ENCODE results near the gene DLEC1. TPM values are rescaled to one million over a fixed set of nuclear protein-coding genes. Genes with fewer than 3 reads are reported as not detected.
"Not testable (repeated sequence)": the region's sequence is repeated elsewhere in the genome, so short reads cannot be mapped to it uniquely, and the experiment has no call there.

The DLEC1 gene
- total RNA-seq, 4 donors from 2014 or later = 0.18 to 2.2 (median 0.75) TPM

GRCh38 chr3:38029400-38030125 lies 9.4 kb upstream of the DLEC1 start, which contains the start of gene PLCD1:
Gene PLCD1, minus strand, starts transcription at chr3:38029642. Its CDS starts 103 bp downstream, at chr3:38029539.
- TF ChIP-seq CTCF (IDR thresholded peaks at IDR 0.05) (no peak), POLR2A (IDR thresholded peaks at IDR 0.05) (no peak)
- Histone ChIP-seq H3K9me3 (no peaks in the 10 kb centered on the region), H3K4me1 (peaks cover 3 to 24% (median 13%) of the 10 kb centered on the region in 4 donors), H3K27ac (peak within 1 kb of the TSS; percentile 60 to 75 (median 64)), H3K4me3 (peak within 1 kb of the TSS; percentile 46 to 66 (median 52)), H3K27me3 (no peaks in the 10 kb centered on the region), H3K36me3 (no peaks in the 10 kb centered on the region)
- DNase-seq = peak; percentile 29 to 77 (median 67)

- no peaks in the 10 kb centered on the region for H3K36me3 ChIP-seq
- peak in 1 of 3 donors; percentile 43 for DNase-seq
- TF ChIP-seq CTCF (IDR thresholded peaks at IDR 0.05) (no peak), POLR2A (IDR thresholded peaks at IDR 0.05) (no peak)
- H3K27me3 ChIP-seq = no peaks in the 10 kb centered on the region
- H3K27ac ChIP-seq = peak overlapping the region; percentile 60 to 75 (median 64)
- H3K4me1 ChIP-seq = peaks cover 3 to 22% (median 12%) of the 10 kb centered on the region in 4 donors
- no peaks in the 10 kb centered on the region for H3K9me3 ChIP-seq
- peak overlapping the region; percentile 46 to 66 (median 52) for H3K4me3 ChIP-seq
Measured at GRCh38 chr3:38030126-38031021, 8.6 kb upstream of the DLEC1 start.

GRCh38 chr3:38031022-38031994 lies 7.7 kb upstream of the DLEC1 start:
- DNase-seq = peak in 2 of 3 donors; percentile 77 to 82
- no peak for TF ChIP-seq POLR2A (IDR thresholded peaks at IDR 0.05)
- TF ChIP-seq CTCF (IDR thresholded peaks at IDR 0.05) = no peak
- Histone ChIP-seq H3K9me3 (no peaks in the 10 kb centered on the region), H3K4me3 (no peak overlapping the region), H3K27me3 (no peaks in the 10 kb centered on the region), H3K4me1 (peaks cover 3 to 17% (median 9%) of the 10 kb centered on the region in 4 donors), H3K36me3 (no peaks in the 10 kb centered on the region), H3K27ac (no peak overlapping the region)

- Histone ChIP-seq H3K4me1 (peaks cover 3 to 17% (median 9%) of the 10 kb centered on the region in 4 donors), H3K27ac (no peak overlapping the region), H3K36me3 (no peaks in the 10 kb centered on the region), H3K9me3 (no peaks in the 10 kb centered on the region), H3K27me3 (no peaks in the 10 kb centered on the region), H3K4me3 (no peak overlapping the region)
- DNase-seq = peak in 1 of 3 donors; percentile 25
- TF ChIP-seq CTCF (IDR thresholded peaks at IDR 0.05) = no peak
- no peak for TF ChIP-seq POLR2A (IDR thresholded peaks at IDR 0.05)
Measured at GRCh38 chr3:38032328-38032865, 6.6 kb upstream of the DLEC1 start.

- H3K27ac ChIP-seq, H3K36me3 ChIP-seq, H3K4me3 ChIP-seq, H3K27me3 ChIP-seq, H3K9me3 ChIP-seq: not testable (repeated sequence)
- peak in 1 of 3 donors; percentile 44 for DNase-seq
- H3K4me1 ChIP-seq = peaks cover 3 to 16% (median 9%) of the 10 kb centered on the region in 4 donors
Measured at GRCh38 chr3:38033586-38033985, 5.4 kb upstream of the DLEC1 start.

GRCh38 chr3:38034335-38034734 lies 4.7 kb upstream of the DLEC1 start:
- DNase-seq = peak in 1 of 3 donors; percentile 14
- H3K4me3 ChIP-seq, H3K27ac ChIP-seq, H3K9me3 ChIP-seq, H3K27me3 ChIP-seq, H3K36me3 ChIP-seq: not testable (repeated sequence)
- peaks cover 2 to 15% (median 6%) of the 10 kb centered on the region in 4 donors for H3K4me1 ChIP-seq
